CD4-positive, CD25-positive, alpha-beta regulatory T cell (primary cell): ENCODE results near the gene ENOSF1. TPM values are rescaled to one million over a fixed set of nuclear protein-coding genes. Genes with fewer than 3 reads are reported as not detected.
A peak's percentile ranks its signal among the peaks of the same experiment; 100 is the strongest.

Experiments
- ATAC-seq, 2 donors: fragments of 150-1000 bp; cut with Tn5 transposase; one replicate each; pipeline ENCODE4 v1.10.0; 2021; ENCODE audit warnings: low read depth in 2 of 2, moderate number of reproducible peaks in 2 of 2, moderate library complexity in 1 of 2
- DNase-seq, 3 donors: peaks; one replicate each; pipeline versions ENCODE4 v3.0.0 to v3.0.0-alpha.2; 2012 to 2022; ENCODE audit warnings: mixed read lengths in 1 of 3
- H3K27ac ChIP-seq: one replicate; pipeline ENCODE4 v1.7.0; 2013; ENCODE audit warnings: mild to moderate bottlenecking, low read length; ENCODE audit not compliant: insufficient read depth, poor library complexity, severe bottlenecking
- H3K27me3 ChIP-seq: one replicate; pipeline ENCODE4 v1.7.0; 2013; ENCODE audit warnings: low read length; ENCODE audit not compliant: control insufficient read depth, insufficient read depth
- H3K36me3 ChIP-seq: one replicate; pipeline ENCODE4 v1.7.0; 2013; ENCODE audit warnings: mild to moderate bottlenecking, low read length, moderate library complexity; ENCODE audit not compliant: control insufficient read depth, insufficient read depth
- H3K4me1 ChIP-seq: 2 replicates; pipeline ENCODE4 v1.7.0; 2013; ENCODE audit warnings: mild to moderate bottlenecking, low read length; ENCODE audit not compliant: insufficient read depth, control insufficient read depth, poor library complexity, severe bottlenecking
- H3K4me3 ChIP-seq: one replicate; pipeline ENCODE4 v1.7.0; 2013; ENCODE audit warnings: low read depth, mild to moderate bottlenecking, low read length, moderate library complexity
- H3K9me3 ChIP-seq, 2 experiments: 1 replicate in 1 of 2; 2 replicates in 1 of 2; pipeline ENCODE4 v1.7.0; 2013; ENCODE audit warnings: low read length in 2 of 2, mild to moderate bottlenecking in 1 of 2, moderate library complexity in 1 of 2; ENCODE audit not compliant: control insufficient read depth in 2 of 2
- H3K27ac Mint-ChIP-seq, 3 donors: one replicate each; pipeline ENCODE4 v1.8.0; 2020 to 2022; ENCODE audit warnings: mild to moderate bottlenecking in 3 of 3, mixed read lengths in 3 of 3, moderate library complexity in 2 of 3
- H3K27me3 Mint-ChIP-seq: one replicate; pipeline ENCODE4 v1.8.0; 2022; ENCODE audit warnings: mild to moderate bottlenecking, mixed read lengths
- H3K36me3 Mint-ChIP-seq: one replicate; pipeline ENCODE4 v1.8.0; 2020; ENCODE audit warnings: mixed read lengths
- H3K4me1 Mint-ChIP-seq, 4 donors: one replicate each; pipeline ENCODE4 v1.8.0; 2020 to 2022; ENCODE audit warnings: mixed read lengths in 4 of 4, mild to moderate bottlenecking in 1 of 4
- H3K4me3 Mint-ChIP-seq, 4 donors: one replicate each; pipeline ENCODE4 v1.8.0; 2020 to 2022; ENCODE audit warnings: mild to moderate bottlenecking in 4 of 4, mixed read lengths in 4 of 4, moderate library complexity in 3 of 4
- H3K9me3 Mint-ChIP-seq, 7 donors: one replicate each; pipeline ENCODE4 v1.8.0; 2020 to 2022; ENCODE audit warnings: mixed read lengths in 7 of 7, mild to moderate bottlenecking in 3 of 7, moderate library complexity in 2 of 7
- polyA plus RNA-seq, 4 donors: library from polyadenylated mRNA; unstranded; fragments of 300-500 nt; fragmentation: Illumina TruSeq; gene quantifications; one replicate each; pipeline ENCODE4 v1.2.3, GENCODE V29; 2021
- total RNA-seq: library from RNA; stranded (reverse); gene quantifications from one replicate; pipeline ENCODE4 v1.2.3, GENCODE V29; 2022

ENOSF1 gene
- total and polyA plus RNA-seq, 5 donors from 2014 or later = 6.1 to 58.4 (median 9.8) TPM

DNA sequence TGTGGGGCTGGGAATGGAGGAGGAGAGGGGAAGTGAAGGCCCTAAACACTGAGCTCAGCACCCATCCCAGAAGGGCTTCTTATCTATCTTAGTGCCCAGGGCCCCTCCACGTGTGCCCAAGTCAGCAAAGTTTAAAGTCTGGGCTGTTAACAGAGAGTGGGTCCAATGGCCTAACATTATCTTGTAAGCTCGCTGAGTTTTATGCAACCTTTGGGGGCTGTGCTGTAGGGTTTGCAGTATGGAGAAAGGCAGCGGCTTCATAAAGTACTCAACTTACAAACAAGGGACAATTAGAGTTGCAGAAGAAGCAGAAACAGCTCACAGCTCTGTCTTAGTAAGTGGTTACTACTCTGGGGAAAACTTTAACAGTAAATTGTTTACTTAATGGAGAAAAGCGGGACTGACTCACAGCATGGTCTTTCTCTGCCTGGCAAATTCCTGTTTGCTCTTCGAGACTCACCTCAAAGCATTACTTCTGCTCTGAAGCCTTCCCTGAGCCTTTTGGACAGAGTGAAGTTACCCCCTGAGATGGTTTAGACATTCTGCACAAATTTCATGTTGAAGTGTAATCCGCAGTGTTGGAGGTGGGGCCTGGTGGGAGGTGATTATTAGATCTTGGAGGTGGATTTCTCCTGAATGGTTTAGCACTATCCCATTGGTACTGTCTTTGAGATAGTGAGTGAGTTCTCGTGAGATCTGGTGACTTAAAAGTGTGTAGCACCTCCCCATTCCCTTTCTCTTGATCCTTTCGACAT is 9.0 kb downstream of the ENOSF1 start:
- Histone ChIP-seq H3K4me3 (no peak overlapping the region), H3K27me3 (no peaks in the 10 kb centered on the region), H3K4me1 (no peaks in the 10 kb centered on the region), H3K9me3 (no peaks in the 10 kb centered on the region), H3K27ac (no peak overlapping the region), H3K36me3 (peaks cover 20% of the 10 kb centered on the region)
- no peak overlapping the region for H3K4me3 Mint-ChIP-seq
- peaks cover 28% of the 10 kb centered on the region for H3K36me3 Mint-ChIP-seq
- no peaks in the 10 kb centered on the region for H3K27me3 Mint-ChIP-seq
- no peaks in the 10 kb centered on the region for H3K9me3 Mint-ChIP-seq
- DNase-seq (no peak), ATAC-seq (no peak)
- peak overlapping the region in 2 of 3 donors; percentile 4 to 61 for H3K27ac Mint-ChIP-seq
- H3K4me1 Mint-ChIP-seq = peaks cover 3 to 29% (median 17%) of the 10 kb centered on the region in 4 donors

DNA sequence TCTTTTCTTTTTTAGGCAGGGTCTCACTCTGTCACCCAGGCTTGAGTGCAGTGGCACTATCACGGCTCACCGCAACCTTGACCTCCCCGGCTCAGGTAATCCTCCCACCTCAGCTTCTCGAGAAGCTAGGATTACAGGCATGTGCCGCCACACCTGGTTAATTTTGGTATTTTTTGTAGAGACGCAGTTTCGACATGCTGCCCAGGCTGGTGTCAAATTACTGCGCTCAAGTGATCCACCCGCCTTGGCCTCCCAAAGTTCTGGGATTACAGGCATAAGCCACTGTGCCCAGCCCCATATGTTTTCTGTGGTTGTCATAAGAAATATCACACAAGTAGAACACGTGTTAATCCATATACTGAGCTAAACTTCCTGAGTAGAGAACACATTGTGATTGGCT is 14.6 kb downstream of the ENOSF1 start:
- no peaks in the 10 kb centered on the region for H3K9me3 ChIP-seq
- H3K4me1 ChIP-seq = no peaks in the 10 kb centered on the region
- H3K27ac ChIP-seq = no peak overlapping the region
- peaks cover 17% of the 10 kb centered on the region for H3K36me3 ChIP-seq
- no peaks in the 10 kb centered on the region for H3K27me3 Mint-ChIP-seq
- ATAC-seq = no peak
- H3K9me3 Mint-ChIP-seq = no peaks in the 10 kb centered on the region
- no peak for DNase-seq
- H3K4me3 Mint-ChIP-seq = no peak overlapping the region
- H3K27me3 ChIP-seq = no peaks in the 10 kb centered on the region
- H3K27ac Mint-ChIP-seq = no peak overlapping the region
- H3K4me3 ChIP-seq = no peak overlapping the region
- peaks cover 24% of the 10 kb centered on the region for H3K36me3 Mint-ChIP-seq
- H3K4me1 Mint-ChIP-seq = peaks cover 2 to 6% (median 3%) of the 10 kb centered on the region in 4 donors

- H3K27me3 Mint-ChIP-seq = no peaks in the 10 kb centered on the region
- H3K36me3 Mint-ChIP-seq = peaks cover 28% of the 10 kb centered on the region
These were observed 15.4 kb downstream of the ENOSF1 start for GRCh38 chr18:697012-697411.

DNA sequence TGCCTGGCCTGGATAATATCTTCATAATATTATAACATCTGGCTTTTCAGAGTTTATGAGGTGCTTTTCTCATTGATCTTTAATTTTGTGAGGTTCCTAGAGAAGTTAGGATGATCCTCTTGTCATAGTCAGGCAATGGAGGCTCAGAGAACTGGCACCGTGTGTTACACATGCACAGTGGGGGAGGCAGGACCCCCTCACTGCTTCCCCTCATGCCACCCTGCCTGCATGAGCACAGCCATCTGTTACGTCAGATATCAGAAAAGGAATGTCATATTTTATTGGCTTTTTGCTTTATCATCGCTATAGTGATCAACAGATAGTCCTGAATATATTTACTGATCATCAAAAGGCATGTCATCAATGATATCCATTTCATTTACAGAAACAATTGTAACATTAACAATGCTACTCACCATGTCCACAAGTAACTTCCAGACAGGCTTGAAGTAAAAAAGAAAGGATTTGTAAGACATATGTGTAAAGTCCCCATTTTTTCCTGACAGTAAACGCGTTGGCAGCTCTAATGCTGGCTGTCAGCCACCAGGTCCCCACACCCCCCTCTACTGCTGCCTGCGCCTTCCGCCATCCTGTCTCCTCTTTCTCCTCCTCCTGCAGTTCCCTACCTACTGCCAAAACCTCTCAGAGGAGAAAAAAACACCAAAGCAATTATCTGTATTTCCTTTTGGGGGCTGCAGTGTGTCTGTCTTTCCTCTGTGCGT is 18.8 kb downstream of the ENOSF1 start:
- no peak for ATAC-seq
- Mint-ChIP-seq H3K36me3 (peaks cover 29% of the 10 kb centered on the region), H3K4me3 (no peak overlapping the region), H3K4me1 (peaks cover 0 to 5% (median 3%) of the 10 kb centered on the region in 4 donors), H3K27me3 (no peaks in the 10 kb centered on the region), H3K27ac (peak overlapping the region in 2 of 3 donors; percentile 39 to 54), H3K9me3 (no peaks in the 10 kb centered on the region)
- H3K4me1 ChIP-seq = no peaks in the 10 kb centered on the region
- no peak overlapping the region for H3K4me3 ChIP-seq
- no peaks in the 10 kb centered on the region for H3K9me3 ChIP-seq
- no peak overlapping the region for H3K27ac ChIP-seq
- peaks cover 24% of the 10 kb centered on the region for H3K36me3 ChIP-seq
- no peak for DNase-seq
- no peaks in the 10 kb centered on the region for H3K27me3 ChIP-seq

More at GRCh38 chr18:697012-697411, 15.4 kb downstream of the ENOSF1 start:
- Histone ChIP-seq H3K4me1 (no peaks in the 10 kb centered on the region), H3K36me3 (peaks cover 20% of the 10 kb centered on the region), H3K27me3 (no peaks in the 10 kb centered on the region), H3K9me3 (no peaks in the 10 kb centered on the region), H3K27ac (no peak overlapping the region), H3K4me3 (no peak overlapping the region)
- Mint-ChIP-seq H3K27ac (no peak overlapping the region), H3K4me3 (no peak overlapping the region), H3K9me3 (no peaks in the 10 kb centered on the region), H3K4me1 (peaks cover 0 to 5% (median 2%) of the 10 kb centered on the region in 4 donors)
- DNase-seq (no peak), ATAC-seq (no peak)

GRCh38 chr18:692824-693223 is 19.6 kb downstream of the ENOSF1 start:
- Mint-ChIP-seq H3K4me1 (peaks cover 0 to 5% (median 2%) of the 10 kb centered on the region in 4 donors), H3K27me3 (no peaks in the 10 kb centered on the region), H3K27ac (peak overlapping the region in 1 of 3 donors; percentile 74), H3K9me3 (no peaks in the 10 kb centered on the region), H3K4me3 (no peak overlapping the region), H3K36me3 (peaks cover 26% of the 10 kb centered on the region)
- DNase-seq = no peak
- Histone ChIP-seq H3K27ac (no peak overlapping the region), H3K4me3 (no peak overlapping the region), H3K4me1 (no peaks in the 10 kb centered on the region), H3K27me3 (no peaks in the 10 kb centered on the region), H3K36me3 (peaks cover 24% of the 10 kb centered on the region), H3K9me3 (no peaks in the 10 kb centered on the region)
- no peak for ATAC-seq

DNA sequence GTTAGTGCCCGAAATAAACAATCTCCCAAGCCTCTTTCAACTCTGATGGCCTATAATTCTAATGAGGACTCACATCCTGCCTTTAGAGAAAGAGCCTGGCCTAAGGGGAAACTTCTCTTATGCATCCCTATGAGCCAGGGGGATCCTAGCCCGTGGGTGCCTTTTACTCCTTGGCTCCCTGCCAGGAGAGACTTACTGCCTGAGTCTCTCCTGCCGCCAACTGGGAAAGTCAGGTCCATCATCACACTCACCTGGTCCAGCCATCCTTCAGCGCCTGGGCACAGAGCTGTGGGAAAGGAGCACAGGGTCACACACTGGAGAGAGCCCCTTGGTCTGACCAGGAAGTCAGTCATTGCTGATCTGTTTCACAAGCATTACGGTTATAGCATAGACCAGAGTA is 24.1 kb downstream of the ENOSF1 start:
- Mint-ChIP-seq H3K27ac (peak overlapping the region in 1 of 3 donors; percentile 45), H3K27me3 (no peaks in the 10 kb centered on the region), H3K4me3 (no peak overlapping the region), H3K9me3 (no peaks in the 10 kb centered on the region), H3K36me3 (peaks cover 19% of the 10 kb centered on the region), H3K4me1 (peaks cover 0 to 2% (median 0%) of the 10 kb centered on the region in 4 donors)
- no peaks in the 10 kb centered on the region for H3K27me3 ChIP-seq
- no peak overlapping the region for H3K4me3 ChIP-seq
- H3K9me3 ChIP-seq = no peaks in the 10 kb centered on the region
- H3K27ac ChIP-seq = no peak overlapping the region
- peaks cover 22% of the 10 kb centered on the region for H3K36me3 ChIP-seq
- DNase-seq = no peak
- no peak for ATAC-seq
- no peaks in the 10 kb centered on the region for H3K4me1 ChIP-seq

GRCh38 chr18:686339-687111 is 25.9 kb downstream of the ENOSF1 start:
- H3K4me3 Mint-ChIP-seq = no peak overlapping the region
- H3K27ac Mint-ChIP-seq = peak overlapping the region in 1 of 3 donors; percentile 33
- ATAC-seq = no peak

More at GRCh38 chr18:686339-687111, 25.9 kb downstream of the ENOSF1 start:
- Histone ChIP-seq H3K27ac (no peak overlapping the region), H3K36me3 (peaks cover 20% of the 10 kb centered on the region), H3K4me3 (no peak overlapping the region), H3K9me3 (no peaks in the 10 kb centered on the region), H3K4me1 (peaks cover 10% of the 10 kb centered on the region), H3K27me3 (no peaks in the 10 kb centered on the region)
- Mint-ChIP-seq H3K27me3 (no peaks in the 10 kb centered on the region), H3K9me3 (no peaks in the 10 kb centered on the region), H3K36me3 (peaks cover 9% of the 10 kb centered on the region), H3K4me1 (peaks cover 8 to 16% (median 14%) of the 10 kb centered on the region in 4 donors)
- DNase-seq = no peak
